ENCODE data around the gene STX1B.
"Not testable (repeated sequence)": the region's sequence is repeated elsewhere in the genome, so short reads cannot be mapped to it uniquely, and the experiment has no call there.

Gene STX1B

DNA sequence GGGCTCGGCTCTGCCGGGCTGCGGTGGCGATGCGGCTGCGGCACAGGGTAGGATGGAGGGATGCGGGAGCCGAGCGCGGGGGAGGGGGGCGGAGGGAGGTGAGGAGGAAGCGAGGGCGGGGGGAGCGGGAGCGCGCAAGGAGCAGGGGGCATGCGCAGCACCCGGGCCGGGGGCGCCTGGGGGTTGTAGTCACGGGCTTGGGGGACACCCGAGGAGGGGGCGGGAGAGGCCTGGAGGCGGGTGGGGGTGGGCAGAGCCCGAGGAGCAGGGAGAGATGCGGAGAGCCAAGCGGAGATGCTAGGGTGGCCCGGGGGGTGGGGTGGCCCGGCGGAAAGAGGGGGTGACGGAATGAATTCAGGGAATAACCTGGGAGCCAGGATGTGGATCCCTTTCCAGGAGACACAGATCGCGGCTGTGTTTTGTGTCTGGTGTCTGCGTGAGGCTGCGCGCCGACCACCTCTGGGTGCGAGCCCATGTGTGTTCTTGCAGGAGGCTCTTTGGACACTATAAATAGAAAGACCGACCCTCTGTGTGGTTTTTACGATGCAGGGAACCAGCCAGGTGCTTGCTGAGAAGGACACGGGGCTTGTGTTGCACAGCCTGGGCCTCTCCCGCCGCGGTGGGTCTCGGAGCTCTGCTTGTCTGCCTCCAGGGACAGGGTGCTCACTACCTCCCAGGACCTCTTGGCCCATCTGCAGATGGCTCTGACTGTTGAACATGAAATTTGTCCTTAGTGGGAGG is at the start of gene STX1B:
Gene STX1B (minus strand): TSS at position 54 of the 741 bp plus-strand sequence. CDS start 242 bp downstream, outside the sequence.
- peak; percentile 54 for DNase-seq

DNA sequence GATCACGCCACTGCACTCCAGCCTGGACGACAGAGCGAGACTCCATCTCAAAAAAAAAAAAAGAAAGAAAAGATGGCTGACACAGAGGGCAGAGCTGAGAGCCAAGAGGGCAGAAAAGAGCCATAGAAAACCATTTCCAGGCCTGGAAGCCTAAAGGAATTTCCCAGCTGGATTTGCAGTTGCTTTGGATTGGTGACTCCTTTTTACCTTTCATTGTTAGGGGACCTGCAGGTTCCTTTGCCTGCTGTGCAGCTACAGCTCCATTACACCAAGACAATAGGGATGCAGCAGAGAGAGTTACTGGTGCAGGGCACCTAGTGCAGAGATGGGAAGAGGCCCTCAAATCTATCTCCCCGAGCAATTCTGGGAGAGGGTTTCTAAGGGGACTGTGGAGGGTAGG is 45.2 kb upstream of the STX1B start:
- DNase-seq: no peak

DNA sequence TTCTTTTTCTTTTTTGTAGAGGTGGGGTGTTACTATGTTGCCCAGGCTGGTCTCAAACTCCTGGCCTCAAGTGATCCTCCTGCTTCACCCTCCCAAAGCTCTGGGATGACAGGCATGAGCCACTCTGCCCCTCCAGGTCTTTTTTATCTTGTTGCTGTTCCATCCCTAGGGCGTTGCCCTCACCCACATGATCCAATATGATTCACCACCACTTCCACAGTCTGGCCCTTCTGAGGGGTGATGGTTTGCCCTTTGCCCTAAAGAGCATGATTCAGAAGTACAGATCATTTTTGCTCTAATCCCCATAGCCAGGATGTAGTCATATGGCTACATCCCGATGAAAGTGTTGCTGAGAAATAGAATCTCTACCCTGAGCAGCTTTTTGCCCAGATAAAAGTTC is 41.7 kb upstream of the STX1B start:
- no peak for DNase-seq

DNA sequence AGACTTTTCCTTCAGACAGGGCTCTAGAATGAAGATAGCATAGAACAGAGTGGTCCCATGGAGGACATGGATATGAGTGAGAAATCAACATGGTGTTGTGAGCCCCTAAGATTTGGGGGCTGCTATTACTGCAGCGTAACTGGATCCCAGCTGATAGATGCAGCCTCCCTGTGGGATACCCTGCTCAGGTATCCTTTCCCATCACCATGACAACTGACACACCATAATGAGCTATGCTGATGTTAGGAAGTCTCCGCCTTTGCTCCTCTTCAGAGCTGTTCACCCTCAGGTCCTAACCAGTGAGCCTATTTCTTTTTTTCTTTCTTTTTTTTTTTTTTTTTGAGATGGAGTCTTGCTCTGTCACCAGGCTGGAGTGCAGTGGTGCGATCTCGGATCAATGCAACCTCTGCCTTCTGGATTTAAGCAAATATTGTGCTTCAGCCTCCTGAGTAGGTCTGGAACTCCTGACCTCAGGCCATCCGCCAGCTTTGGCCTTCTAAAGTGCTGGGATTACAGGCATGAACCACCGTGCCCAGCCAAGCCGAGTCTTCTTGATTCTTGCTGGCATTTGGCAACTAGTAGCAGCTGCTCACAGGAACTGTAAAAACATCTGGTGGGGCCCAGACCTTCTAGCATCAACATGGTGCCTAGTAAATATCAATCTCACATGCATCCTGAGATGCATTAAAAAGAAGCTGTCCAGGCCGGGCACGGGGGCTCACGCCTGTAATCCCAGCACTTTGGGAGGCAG is 40.0 kb upstream of the STX1B start:
- DNase-seq: no peak

DNA sequence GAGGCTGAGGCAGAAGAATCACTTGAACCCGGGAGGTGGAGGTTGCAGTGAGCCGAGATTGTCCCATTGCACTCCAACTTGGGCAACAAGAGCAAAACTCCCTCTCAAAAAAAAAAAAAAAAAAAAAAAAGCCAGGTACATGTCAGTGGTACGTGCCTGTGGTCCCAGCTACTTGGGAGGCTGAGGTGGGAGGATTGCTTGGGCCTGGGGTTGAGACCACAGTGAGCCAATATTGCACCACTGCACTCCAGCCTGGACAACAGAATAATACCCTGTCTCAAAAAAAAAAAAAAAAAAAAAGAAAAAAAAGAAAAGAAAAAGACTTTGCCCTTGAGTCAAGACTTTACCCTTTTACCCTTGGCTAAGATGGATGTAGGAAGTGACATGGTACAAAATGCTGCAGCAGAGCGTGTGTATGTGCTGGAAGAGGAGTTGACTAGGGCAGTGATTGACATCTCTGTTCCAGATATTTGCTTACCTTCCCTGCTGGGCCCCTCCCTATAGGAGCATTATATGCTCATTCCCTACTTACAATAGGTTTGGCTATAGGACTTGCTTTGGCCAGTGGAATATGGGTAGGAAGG is 33.6 kb upstream of the STX1B start:
- no peak for DNase-seq

DNA sequence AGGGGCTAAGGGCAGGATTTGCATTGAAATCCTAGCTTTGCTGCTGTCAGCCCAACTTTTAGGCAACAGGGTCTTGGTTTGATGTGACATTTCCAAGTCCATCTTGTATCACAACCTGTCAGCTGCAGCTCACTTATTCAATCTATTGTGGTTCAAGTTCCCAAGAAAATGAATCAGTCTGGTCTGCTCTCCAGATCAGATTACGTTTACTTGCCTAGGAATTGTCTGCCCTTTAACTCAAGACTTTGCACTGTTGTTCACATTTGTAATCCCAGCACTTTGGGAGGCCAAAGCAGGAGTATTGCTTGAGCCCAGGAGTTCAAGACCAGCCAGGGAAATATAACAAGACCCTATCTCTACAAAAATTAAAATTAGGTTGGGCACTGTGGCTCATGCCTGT is 32.9 kb upstream of the STX1B start:
- no peak for DNase-seq

DNA sequence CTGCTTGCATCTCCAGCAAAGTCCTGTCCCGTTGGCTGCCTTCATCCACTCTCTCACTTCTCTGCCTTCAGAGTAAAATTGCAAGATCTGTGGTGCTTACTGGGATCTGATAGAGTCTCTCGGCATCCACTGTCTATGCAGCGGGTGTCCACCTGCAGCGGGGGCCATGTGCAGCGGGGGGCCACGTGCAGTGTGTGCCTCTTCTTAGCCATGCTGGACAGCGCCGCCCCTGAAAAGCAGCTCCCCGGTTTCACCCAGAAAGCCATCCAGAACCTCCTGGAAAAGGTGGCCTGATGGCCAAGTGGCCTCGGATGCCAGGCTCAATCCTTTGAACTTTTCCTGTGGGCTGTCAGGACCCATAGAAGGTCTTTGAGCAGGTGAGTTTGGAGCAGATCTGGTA is 32.4 kb upstream of the STX1B start:
- no peak for DNase-seq

DNA sequence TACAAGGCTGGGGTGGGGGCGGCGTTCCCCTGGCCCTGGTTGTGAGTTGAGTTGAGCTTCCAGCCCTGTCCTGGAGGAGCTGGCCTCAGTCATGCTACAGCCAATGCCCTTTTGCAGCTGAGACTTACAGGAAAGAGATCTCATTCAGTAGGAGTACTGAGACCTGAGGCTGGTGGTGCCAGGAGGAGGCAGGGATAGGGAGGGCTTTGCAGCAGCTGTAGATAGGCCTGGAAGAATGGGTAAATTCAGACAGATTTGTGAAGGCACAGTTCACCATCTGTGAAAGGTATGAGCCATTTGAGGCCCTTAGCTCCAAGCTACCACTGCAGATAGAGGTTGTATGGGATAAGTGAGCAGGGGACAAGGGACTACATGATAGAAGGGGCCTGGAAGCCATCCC is 28.6 kb upstream of the STX1B start:
- no peak for DNase-seq

DNA sequence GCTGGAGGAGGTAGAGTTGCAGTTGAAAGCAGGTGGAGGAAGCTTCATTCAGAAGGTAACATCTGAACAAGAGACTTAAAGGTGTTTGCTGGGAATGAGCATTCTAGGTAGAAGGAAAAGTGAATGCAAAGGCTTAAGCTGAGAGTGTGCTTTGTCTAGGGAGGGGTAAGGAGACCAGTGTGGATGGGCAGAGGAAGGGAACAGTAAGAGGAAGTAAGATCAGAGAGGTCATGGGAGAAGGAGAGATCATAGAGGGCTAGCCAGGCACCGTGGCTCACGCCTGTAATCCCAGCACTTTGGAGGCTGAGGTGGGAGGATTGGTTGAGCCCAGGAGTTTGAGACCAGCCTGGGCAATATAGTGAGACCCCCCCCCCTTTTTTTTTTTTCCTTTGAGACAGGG is 26.3 kb upstream of the STX1B start:
- DNase-seq: no peak

DNA sequence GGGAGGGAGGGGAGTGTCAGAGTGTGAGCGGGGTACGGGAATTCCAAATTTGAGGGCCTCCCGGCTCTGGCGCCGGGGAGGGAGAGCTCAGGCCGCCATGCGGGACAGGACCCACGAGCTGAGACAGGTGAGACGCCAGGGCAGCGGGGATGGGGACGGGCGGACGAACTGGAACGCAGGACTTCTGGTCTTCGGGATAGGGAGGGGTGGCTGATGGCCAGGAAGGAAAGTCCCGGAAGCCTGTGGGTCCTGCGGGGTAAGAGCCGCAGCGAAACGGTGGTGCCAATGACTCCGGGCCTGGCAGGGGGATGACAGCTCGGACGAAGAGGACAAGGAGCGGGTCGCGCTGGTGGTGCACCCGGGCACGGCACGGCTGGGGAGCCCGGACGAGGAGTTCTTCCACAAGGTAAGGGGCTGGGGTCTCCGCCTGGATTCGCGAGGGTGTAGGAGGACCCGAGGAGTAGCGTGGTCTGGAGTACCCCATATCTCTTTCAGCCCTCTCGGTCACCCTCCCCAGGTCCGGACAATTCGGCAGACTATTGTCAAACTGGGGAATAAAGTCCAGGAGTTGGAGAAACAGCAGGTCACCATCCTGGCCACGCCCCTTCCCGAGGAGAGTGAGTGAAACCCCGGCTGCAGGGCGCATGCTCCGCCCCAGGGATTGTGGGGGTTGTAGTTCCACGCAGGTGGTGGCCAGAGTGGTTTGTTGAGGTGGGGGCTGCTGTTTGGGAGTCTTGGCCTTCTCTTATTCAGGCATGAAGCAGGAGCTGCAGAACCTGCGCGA is 23.5 kb upstream of the STX1B start:
- DNase-seq: peak; percentile 84

DNA sequence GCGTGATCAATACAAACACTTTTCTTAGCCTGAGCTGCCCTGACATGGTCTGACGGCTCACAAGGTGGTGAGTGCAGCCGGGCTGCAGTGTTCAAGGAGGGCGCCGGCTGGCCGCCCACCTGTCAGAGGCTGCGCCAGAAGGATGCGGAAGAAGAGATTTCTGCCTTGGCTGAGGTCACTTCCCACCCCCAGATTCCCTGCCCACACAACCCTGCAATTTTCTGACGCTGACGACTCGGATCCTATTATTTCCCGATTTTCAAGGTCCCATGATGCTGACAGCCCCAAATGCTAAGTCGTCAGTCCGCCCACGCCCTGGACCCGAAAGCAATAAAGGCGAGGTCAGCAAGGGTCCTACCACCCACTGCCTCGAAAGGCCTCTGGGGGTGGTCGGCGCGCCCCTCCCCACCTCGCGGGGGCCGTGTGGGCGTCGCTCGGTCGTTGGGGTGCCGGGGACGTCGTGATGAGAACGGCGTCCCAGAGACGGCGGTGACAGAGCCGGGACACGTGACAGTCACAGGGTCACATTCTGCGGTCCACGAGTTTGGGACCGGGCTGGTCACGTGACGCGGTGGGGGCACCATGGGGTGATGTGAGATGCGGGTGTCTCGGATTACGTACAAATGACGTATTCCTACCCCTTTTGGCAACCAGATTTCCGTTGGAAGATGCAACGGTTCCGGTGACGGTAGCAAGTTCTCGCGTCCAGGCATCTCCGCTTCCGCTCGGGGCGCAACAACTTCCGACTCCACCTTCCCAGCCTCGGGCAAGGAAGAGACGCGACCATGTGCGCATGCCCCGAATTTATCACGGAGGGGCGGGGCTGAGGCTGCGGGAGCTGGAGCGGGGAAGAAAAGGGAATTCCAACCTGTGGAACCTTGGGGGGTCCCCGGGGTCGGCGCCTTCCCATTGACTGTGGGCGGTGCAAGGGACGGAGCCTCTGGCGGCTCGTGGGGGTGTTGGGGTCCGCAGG is 22.6 kb upstream of the STX1B start, which contains the start of gene STX4:
Gene STX4 (plus strand): TSS at position 823 of the 973 bp plus-strand sequence. CDS start 248 bp downstream, outside the sequence.
- DNase-seq: peak; percentile 96

DNA sequence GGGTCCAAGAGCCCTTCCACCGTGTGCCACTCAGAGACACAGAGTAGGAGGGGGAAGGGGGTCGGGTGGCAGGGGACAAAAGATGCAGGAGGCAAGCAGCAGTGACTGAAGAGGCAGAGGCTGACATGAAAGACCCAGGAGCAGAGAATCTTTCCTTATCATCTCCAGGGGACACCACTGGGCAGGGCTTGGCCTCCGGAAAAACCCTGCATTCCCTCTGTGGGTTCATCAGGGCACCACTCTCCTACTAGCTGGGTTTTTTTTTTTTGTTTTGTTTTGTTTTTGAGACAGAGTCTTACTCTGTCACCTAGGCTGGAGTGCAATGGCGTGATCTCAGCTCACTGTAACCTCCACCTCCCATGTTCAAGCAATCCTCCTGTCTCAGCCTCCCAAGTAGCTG is 20.8 kb upstream of the STX1B start:
- no peak for DNase-seq

DNA sequence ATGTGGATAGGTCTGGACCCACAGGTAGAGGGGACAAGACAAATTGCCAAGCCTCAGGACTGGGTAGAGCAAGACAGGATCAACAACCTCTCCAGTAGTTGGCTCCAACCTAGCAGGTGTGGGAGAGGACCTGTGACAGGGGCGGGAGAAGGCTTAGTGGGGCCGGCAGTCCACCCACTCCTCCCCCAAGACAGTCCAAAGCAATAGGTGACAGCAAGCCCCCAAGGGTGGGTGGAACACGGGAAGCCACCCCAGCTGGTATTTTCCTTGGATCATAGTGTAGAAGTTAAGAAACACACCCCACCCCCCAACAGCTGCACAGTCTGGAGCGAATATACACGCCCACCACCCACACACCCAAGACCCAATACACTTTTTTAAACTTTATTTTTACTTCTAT is 18.8 kb upstream of the STX1B start:
- DNase-seq: no peak

DNA sequence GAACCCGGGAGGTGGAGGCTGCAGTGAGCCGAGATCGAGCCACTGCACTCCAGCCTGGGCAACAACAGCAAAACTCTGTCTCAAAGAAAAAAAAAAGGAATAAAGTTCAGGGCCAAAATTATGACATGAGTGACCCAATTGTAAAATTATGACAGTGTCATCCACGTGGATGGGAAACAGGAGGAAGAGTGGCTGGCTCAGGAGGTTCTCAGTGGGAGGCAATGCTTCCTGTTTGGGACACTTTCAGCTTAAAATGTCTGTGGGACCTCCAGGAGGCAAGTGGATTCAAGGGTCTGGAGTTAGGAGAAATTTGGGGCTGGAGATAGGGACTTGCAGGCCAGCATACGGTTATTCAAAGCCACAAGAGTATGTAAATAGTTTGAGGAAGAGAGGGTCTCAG is 14.9 kb upstream of the STX1B start:
- no peak for DNase-seq

DNA sequence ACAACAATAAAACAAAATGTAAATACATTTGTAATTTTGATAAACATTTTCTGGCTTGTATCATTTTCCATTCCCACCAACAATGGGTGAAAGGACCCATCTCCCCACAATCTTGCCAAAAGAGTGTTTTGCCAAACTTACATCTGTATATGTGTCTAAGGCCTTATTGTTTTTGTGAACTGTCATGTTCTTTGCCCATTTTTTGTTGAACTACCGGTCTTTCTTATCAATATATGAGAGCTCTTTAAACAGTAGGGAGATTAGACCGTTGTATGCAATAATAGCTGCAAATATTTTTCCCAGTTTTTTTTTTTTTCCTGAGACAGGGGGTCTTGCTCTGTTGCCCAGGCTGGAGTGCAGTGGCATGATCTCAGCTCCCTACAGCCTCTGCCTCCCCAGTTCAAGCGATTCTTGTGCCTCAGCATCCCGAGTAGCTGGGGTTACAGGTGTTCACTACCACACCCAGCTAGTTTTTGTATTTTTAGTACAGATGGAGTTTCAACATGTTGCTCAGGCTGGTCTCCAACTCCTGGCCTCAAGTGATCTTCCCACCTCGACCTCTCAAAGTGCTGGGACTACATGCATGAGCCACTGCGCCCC is 13.3 kb upstream of the STX1B start:
- no peak for DNase-seq

DNA sequence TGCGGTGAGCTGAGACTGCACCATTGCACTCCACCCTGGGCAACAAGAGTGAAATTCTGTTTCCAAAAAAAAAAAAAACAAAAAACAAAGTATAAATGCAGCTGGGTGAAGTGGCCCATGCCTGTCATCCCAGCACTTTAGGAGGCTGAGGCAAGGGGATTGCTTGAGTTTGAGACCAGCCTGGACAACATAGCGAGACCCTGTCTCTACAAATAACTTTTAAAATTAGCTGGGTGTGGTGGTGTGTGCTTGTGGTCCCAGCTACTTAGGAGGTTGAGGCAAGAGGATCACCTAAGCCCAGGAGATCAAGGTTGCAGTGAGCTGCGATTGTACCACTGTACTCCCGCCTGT is 12.8 kb upstream of the STX1B start:
- no peak for DNase-seq

DNA sequence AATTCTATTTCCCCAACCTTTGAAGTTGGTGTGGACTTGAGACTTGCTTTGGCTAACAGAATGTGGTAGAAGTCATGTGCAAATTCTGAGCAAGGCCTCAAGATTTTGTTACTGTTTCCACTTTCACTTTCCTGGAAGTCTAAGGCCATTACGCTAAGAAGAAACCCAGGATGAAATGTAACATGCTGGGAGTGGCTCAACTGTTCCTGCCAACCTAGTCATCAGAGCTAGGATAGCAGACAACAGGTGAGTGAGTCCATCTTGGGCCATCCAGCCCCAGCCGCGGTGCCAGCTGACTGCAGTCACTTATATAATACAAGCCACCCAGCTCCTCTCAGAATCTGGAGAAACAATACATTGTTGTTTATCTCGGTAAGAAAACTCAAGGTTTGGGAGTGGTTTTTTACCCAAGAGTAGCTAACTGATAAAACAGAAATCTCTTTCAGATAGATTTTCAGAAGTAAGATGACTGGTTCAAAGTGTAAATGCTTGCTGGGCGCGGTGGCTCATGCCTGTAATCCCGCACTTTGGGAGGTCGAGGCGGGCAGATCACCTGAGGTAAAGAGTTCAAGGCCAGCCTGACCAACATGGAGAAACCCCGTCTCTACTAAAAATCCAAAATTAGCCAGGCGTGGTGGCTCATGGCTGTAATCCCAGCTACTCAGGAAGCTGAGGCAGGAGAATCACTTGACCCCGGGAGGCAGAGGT is 12.3 kb upstream of the STX1B start:
- DNase-seq: no peak

DNA sequence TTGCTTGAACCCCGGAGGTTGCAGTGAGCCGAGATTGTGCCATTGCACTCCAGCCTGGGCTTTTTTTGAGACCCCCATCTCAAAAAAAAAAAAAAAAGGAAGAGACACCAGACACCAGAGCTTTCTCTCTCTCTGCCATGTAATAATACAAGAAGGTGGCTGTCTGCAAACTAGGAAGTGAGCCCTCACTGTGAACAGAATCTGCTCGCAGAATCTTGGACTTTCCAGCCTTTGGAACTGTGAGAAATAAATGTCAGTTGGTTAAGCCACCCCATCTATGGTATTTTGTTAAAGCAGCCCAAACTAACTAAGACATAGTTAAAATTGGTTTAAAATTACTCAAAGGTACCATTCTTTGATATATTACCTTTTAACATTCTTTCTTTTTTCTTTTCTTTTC is 10.1 kb upstream of the STX1B start:
- DNase-seq: no peak

DNA sequence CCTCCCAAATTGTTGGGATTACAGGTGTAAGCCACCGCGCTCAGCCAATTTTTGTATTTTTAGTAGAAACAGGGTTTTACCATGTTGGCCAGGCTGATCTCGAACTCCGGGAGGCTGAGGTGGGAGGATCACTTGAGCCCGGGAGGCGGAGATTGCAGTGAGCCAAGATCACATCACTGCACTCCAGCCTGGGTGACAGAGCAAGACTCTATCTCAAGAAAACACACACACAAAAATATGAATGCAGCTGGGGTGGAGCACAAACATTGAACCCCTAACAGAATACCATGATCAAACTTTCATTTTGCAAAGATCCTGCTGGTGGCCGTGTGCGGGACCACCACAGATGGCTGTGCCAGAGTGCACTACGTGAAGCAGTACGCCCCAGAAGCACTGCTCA is 7.3 kb upstream of the STX1B start:
- DNase-seq: not testable (repeated sequence)

DNA sequence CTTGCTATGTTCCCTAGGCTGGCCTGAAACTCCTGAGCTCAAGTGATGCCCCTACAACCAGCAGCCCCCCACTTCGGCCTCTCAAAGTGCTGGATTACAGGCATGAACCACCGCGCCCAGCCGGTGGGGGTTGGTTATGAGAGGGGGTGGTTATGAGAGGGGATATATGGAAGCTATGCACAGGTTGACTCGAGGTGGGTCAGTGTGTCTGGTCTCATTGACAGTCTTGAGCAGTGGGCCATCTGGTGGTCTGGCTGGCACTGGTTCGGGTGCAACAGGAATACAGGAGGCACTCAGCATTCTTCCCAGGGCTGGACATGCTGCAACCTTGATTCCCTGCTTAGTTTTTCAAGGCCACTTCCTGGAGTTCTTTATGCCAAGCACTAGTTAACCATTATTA is 5.6 kb upstream of the STX1B start:
- DNase-seq: no peak

DNA sequence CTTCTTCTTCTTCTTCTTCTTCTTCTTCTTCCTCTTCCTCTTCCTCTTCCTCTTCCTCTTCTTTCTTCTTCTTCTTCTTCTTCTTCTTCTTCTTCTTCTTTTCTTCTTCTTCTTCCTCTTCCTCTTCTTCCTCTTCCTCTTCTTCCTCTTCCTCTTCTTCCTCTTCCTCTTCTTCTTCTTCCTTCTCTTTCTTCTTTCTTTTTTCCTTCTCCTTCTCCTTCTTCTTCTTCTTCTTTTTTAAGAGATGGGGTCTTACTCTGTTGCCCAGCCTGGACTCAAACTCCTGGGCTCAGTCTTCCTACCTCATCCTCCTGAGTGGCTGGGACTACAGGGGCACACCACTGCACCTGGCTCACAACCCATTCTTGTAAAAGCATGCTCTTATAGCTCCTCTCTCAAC is 2.9 kb upstream of the STX1B start:
- not testable (repeated sequence) for DNase-seq
